NCI-H146 (cell line): ENCODE data around the gene CNTN2.

Experiments
- DNase-seq: peaks from one replicate; lab custom pipeline; 2025; lab: John Stamatoyannopoulos, UW

The CNTN2 gene

DNA sequence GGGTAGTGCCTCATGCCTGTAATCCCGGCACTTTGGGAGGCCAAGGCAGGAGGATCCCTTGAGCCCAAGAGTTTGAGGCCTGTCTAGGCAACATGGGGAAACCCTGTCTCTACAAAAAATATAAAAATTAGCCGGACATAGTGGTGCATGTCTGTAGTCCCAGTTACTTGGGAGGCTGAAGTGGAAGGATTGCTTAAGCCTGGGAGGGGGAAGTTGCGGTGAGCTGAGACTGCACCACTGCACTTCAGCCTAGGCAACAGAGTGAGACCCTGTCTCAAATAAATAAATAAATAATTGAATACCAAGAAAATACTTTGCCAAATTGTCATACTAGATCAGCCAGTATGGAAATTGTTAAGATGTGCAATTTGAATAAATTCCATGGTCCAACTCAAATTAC lies 84.6 kb downstream of the CNTN2 start:
- DNase-seq, result no peak
